Measurements from ENCODE around the gene ECD.
"Not testable (repeated sequence)": the region's sequence is repeated elsewhere in the genome, so short reads cannot be mapped to it uniquely, and the experiment has no call there.

ECD gene

DNA sequence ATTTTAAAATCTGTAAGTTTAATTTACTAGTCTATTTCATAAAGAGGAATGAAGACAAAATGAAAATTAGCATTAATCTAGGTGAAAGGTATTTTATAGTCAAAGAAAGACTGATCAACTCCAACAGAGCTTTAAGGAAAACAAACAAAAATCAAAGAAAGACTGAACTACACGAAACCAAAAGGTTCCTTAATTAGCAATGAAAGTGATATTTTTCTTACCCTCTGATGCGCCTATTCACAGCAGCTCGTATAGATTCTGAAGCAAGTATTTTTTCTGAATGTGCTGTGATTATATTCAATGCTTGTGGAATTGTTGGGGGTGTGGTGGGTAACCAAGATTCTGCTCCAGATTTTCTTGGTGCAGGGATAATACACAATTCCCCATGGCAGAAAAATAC is 11.8 kb downstream of the ECD start:
- DNase-seq = no peak

DNA sequence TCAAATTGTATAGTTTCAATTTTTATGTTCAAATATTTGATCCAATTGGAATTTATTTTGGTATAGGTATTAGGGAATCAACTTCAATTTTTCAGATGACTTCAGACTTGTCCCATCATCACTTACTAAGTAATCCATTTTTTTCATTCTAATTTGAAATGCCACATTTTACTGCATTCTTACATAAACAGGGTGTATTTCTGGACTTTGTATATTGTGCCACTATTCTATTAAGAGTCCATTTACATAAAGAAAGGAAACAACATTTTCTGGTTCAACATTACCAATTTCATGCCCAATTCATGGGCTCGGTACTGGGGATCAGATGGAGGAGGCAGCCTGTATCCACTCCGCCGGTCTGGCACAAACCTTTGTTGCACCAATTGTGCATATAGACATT is 15.8 kb downstream of the ECD start:
- DNase-seq = no peak

DNA sequence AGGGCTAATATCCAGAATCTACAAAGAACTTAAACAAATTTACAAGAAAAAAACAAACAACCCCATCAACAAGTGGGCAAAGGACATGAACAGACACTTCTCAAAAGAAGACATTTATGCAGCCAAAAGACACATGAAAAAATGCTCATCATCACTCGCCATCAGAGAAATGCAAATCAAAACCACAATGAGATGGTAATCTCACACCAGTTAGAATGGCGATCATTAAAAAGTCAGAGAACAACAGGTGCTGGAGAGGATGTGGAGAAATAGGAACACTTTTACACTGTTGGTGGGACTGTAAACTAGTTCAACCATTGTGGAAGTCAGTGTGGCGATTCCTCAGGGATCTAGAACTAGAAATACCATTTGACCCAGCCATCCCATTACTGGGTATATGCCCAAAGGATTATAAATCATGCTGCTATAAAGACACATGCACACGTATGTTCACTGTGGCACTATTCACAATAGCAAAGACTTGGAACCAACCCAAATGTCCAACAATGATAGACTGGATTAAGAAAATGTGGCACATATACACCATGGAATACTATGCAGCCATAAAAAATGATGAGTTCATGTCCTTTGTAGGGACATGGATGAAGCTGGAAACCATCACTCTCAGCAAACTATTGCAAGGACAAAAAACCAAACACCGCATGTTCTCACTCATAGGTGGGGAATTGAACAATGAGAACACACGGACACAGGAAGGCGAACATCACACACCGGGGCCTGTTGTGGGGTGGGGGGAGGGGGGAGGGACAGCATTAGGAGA is 17.0 kb downstream of the ECD start:
- DNase-seq = not testable (repeated sequence)

DNA sequence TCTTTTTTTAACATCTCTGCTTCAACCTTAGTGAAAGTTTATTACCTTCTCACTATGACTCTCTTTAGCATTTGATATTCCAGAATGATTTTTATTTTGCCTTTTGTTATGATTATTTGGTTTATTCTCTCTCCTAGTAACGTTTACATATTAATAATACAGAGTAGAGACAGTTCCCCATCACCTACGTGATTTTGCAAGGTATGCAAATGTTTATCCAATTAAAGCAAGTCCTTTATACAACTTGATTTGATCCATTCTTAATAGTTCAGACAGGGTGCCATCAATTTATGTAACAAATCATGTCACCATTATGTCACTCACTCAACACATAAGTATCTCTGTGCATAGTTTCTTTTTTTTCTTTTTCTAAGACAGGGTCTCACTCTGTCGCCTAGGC is 26.2 kb downstream of the ECD start:
- no peak for DNase-seq

DNA sequence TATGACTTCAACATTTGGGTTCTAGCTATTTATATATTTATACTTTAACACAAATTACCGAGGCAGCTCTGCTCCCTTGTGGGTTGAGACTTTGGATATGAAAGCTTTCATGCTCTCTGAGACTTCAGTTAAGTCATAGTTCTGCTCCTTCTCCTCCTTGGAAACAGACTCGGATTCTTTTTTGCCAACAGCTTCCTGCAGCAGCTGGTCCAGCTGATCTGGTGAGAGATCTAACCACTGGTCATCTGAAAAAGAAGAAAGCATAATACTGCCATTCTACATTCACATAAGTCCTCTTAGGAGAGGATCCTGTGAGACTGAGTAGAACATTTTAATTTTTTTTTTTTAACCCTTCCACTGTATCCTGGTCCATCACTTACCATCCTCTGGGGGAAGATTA is 28.6 kb downstream of the ECD start:
- no peak for DNase-seq

DNA sequence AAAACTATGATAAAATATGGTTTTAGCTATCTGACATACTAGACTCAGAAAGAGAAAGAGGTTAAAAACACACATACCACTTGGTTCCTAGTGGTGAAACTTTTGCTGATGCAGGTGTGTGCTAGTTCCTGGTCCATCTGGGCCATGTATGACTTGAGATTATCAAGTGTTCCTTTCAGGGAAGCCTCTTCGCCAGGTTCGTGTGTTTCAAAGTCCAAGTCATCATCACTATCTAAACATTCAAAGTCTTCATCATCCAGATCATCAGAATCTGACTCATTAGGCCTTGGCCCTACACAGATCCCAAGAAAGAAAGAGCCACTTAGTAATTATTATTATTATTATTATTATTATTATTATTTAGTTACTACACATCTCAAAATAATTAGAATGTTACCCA is 31.2 kb downstream of the ECD start:
- DNase-seq = no peak

DNA sequence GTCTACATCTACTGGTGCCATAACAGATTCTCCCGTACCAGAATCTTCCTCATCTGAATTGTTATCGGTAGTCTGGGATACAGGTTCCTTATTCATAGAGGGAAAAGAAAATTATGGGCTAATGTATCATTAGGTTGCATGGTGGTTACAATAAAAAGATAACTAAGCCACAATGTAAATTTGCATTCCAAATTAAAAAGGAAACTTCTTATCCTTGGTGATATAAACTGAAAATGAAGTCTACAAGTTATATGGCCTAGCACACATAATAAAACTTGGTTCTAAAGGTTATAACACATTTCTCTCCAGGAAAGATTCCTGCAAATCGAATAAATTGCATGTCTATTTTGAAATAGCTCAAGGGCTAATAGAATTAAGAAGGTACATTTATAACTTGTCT is 33.1 kb downstream of the ECD start:
- DNase-seq = no peak

DNA sequence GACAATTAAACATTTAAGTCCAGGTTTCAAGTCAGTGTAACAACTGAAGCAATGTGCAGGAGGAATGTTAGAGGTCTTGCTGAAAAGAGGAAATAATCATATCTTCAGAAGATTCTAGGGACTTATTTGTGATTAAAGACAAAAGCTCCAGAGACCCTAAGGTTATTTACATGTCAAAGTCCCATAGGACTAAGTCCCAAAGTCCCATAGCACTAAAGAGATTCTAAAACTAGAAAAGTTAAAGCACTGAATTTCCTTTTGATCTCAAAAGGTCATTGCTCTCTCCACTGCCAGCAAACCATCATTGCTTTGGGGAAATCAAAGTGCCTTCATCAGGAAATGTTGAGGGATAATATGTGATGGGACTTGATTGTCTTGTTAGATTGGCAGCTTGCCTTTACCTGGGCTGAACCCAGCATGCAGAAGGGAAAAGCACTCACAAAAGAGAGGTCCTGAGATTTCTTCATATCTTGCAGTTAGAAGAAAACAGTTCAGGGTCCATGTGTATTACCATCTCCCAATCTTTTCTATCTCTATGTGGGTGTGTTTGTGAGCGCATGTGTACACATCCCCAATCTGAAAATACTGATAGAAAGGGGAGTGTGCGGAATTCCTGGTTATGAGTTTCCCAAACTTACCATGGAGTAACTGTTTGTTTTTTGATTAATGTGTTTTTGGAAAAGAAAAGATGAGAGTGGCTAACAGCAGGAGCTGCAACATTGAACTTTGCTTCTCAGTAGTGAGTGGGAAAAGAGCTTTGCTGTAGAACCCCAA is 35.7 kb downstream of the ECD start:
- no peak for DNase-seq

DNA sequence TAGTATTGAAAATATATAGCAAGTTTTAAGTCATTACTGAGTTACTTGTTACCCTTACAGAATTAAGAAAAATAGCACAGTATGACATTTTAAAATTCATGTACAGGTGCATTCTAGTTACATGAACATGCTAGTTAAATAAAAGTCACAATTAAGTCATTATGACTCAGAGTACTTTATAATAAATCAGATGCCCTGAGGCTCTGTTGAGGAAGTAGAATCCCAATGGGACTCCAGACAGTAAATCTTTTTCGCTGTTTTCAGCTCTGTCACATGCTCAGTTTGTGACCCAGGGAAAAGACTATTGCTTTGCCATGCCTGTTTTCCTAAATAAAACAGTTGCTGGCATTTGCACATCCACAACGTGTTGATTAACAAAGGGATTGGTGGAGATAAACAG is 36.5 kb downstream of the ECD start:
- no peak for DNase-seq

DNA sequence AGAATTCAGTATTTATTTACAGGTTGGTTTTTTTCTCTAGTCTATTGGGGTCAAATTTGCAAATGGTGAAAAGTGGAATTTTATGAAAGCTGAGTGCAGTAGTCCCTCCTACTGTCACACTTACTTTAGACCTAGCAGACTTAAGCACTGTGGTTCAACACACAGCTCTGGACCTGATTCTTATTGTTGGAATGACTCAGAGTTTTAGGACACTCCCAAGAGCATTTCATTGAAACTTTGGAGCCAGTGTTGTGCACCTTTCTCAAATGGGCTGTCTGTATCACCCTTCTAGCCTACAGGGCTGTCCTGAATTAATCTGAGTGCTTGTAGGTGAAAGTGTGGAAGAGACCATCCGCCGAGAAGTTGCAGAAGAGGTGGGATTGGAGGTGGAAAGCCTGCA is 41.5 kb downstream of the ECD start:
- DNase-seq = no peak

DNA sequence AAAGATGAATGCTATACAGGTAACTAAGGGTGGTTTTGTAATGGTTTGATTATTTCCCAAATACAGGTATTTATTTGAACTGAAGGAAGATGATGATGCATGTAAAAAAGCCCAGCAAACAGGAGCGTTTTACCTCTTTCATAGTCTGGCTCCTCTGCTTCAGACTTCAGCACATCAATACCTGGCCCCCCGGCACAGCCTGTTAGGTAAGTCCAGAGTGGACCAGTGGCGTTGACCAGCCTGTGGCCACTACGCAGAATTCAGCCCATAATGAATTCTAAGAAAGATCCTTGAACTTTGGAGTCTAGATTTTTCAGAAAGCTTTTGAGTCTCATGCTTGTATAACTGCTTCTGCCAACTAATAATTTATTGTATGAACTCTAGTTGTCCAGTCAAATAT is 47.9 kb downstream of the ECD start:
- no peak for DNase-seq

DNA sequence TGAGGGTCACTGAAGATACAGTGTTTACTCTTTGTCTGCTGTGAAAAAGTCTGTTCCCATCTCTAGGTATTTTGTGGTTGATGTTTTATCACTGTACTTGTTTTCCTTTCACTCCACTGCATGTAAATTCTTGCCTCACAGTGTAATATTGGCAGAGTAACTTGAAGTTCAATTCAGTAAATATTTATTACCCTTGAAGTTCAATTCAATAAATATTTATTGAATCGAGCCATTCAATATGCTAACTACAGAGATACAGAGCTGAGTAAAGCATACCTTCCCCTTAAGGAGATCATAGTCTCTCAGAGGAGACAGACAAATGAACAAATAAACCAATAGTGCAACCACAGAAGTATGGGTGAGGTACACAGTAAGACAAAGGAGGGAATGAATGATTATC is 48.4 kb downstream of the ECD start:
- DNase-seq = no peak

DNA sequence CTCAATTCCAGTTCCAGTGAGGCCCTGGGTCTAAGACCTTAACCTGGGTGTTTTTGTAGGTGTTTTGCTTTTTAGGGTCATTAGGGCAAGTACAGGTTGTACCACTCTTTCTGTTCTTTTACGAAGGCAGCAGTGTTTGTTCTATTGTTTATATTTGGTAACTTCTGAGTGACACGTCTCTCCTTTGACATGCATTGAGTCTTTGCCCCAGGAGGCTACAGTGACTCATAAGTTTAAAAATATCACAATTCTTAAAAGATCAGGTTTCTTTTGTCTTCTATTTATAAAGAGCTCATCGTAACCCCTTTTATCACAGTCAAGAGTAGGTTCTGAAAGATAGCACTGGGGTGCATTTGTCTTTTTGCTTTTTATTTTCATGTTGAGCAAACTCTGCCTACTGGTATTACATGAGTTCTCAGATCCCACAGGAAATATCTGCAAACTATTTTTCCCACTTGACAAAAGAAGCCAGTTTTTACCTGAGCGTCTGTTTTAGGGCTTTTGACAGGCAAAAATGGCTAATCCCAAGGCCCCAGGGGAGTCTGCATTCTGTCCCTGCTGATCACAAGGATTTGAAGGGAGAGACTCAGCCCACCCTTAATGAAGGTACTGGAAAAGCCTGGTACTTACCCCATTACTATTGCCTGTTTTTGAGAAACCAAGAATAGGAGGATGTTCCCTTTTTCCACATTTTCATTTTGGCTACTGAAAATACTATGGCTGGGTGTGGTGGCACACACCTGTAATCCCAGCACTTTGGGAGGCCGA is 49.6 kb downstream of the ECD start:
- no peak for DNase-seq

DNA sequence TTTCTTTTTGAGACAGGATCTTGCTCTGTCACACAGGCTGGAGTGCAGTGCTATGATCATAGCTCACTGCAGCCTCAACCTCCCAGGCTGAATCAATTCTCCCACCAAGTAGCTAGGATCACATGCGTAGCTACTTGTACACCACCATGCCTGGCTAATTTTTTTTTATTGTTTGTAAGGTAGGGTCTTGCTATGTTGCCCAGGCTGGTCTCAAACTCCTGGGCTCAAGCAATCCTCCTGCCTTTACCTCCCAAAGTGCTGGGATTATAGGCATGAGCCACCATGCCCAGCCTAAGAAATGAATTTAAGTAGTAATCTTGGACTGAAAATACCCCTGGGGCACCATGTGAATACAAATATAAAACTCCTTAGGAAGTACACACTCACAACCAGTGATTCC is 51.8 kb downstream of the ECD start:
- no peak for DNase-seq

DNA sequence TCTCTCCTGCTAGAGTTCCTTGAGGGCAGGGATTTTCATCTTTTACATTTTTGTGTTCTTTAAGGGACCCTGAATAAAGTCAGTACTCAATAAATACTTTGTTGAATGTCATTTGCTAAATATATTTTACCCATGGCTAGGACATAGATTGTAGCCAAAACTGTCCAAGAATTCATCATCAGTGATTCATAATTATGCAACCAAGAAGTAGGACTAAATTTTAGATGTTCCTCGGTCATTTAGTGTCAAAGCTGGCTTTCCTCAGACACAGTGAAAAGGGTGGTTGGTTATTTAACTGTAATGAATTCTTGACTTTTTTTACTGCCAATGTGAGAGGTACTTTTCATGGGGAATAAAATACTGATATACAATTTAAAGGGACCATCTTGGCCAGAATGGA is 54.3 kb downstream of the ECD start:
- DNase-seq = no peak

DNA sequence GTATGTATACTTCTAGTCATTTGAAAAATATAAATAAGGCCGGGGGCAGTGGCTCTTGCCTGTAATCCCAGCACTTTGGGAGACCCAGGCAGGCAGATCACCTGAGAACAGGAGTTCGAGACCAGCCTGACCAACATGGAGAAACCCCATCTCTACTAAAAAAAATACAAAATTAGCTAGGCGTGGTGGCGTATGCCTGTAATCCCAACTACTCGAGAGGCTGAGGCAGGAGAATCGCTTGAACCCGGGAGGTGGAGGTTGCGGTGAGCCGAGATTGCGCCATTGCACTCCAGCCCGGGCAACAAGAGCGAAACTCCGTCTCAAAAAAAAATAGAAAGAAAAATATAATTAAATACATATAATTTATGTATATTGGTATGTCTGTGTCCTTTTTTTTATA is 55.8 kb downstream of the ECD start:
- DNase-seq = not testable (repeated sequence)

DNA sequence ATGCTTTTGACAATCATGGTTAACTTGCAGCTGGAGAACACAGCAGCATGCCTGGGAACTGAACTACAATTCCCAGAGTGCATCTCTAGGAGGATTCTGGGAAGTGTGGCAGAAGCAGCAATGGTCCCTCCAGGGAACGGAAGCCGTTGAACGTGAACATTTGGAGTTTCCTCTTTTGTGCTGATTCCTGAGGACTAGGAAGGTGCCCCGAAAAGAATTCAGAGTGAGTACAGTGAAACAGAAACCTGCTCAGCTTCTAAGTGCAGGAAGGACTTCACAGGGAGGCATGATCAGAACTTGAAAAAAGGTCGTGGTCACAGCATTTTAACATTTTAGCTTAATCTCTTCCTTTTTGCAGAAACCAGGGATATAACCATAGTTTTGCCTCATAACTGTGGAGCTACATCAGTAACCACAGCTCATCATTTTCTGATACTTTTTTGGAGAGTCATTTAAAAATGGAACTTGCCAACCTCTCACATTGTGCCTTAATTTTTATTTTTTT is 57.4 kb downstream of the ECD start, which contains the start of gene NUDT13:
Gene NUDT13, plus strand, starts transcription at position 111 of the 505 bp plus-strand sequence. CDS start 3,911 bp downstream, outside the sequence.
- DNase-seq = no peak

DNA sequence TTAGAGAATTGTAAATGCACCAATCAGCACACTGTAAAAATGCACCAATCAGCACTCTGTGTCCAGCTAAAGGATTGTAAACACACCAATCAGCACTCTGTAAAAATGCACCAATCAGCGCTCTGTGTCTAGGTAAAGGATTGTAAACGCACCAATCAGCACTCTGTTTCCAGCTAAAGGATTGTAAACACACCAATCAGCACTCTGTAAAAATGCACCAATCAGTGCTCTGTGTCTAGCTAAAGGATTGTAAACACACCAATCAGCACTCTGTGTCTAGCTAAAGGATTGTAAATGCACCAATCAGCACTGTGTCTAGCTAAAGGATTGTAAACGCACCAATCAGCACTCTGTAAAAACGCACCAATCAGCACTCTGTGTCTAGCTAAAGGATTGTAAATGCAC is 58.6 kb downstream of the ECD start:
- DNase-seq = not testable (repeated sequence)

DNA sequence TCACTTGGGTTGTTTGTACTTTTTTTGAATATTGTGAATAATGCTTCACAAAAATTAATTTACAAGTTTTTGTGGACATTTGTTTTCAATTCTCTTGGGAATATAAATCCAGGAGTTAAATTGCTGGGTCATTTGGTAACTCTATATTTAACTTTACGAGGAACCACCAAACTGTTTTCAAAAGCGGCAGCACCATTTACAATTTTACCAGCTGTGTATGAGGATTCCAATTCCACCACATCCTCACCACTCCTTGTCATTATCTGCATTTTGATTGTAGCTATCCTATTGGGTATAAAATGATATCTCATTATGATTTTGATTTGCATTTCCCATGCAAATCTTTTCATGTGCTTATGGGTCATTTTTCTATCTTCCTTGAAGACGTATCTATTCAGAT is 61.5 kb downstream of the ECD start:
- no peak for DNase-seq

DNA sequence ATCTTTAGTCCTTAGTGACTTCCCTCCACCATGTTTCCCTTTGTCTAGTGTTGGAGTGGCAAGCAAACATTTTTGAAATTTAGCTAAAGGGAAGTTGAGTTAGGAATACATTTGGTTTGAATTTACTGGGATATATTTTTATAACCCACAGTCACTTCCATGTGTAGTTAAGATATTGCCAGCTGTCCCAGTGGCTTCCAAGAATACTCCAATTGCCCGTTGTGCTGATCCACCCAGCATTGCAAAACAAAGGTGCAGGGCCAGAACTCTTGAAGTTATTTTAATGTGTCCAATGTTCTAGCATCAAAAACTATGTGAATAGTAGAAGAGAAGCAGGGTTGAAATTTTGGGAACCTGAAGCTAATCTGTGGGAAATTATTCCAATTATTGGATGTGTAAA is 68.7 kb downstream of the ECD start:
- DNase-seq = no peak

DNA sequence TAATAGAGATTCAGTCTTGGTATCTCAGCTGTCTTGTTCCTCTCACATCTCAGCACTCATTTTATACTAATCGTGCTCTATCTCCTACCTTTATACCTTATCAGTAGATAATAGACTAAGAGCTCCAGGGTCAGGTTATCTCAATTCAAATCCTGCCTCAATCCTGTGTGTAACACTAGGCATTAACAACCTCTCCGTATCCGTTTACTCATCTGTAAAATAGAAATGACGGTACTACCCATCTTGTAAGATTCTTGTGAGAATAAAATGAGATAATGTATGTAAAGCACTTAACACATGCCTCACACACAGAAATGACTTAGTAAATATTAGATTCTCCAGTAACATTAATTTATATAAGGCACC is 70.5 kb downstream of the ECD start:
- DNase-seq = no peak

DNA sequence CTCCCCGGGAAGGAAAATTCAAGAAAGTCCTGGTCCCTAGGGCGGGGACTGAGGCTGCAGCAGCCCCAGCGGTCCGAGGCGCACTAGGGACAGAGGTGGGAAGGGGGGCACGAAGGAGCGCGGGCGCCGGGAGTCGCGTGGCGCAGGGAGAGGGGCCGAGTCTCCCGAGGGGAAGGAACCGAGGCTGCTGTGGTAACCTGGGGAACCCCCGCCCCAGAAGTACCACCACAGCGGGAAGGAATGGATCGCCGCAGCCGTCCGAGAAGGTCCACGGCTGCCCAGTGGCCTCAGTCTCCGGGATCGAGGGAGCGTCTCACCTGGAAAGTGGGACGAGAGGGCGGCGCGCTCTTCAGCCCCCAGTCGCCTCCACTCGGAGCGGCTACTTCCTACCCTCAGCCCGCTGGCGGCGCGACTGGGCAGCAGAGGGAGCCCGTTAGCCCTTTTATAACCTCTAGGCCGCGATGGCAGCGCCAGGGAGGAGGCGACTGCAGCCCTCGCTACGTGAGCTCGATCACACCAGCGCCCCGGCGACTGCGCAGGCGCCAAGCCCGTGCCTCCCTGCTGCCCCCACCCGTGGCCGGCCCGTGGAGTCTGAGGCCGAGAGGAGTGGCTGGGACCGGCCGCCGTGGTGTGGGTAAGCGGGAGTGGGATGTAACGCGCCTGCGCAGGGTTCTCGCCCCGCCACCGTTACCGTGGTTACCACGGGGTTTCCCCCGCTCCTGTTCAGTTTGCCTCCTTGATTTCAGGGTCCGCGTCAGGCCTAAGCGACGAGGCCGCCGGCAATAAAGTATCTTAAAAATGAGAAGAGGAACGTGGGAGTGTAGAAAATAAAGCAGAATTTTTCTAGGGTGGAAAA is 71.1 kb downstream of the ECD start, which contains the start of gene P4HA1:
Gene P4HA1, minus strand, starts transcription at position 418 of the 856 bp plus-strand sequence. CDS start 21,983 bp downstream, outside the sequence.
- DNase-seq = peak; percentile 84

Data from NCI-H748 treated with DMSO at 0.1 percent for 48 hours (cell line).